ENCODE data around the gene CCN2.
"Not testable (repeated sequence)": the region's sequence is repeated elsewhere in the genome, so short reads cannot be mapped to it uniquely, and the experiment has no call there.

Gene CCN2

GRCh38 chr6:131908787-131909186, 42.4 kb downstream of the CCN2 start:
- DNase-seq = not testable (repeated sequence)

- not testable (repeated sequence) for DNase-seq
These were observed 47.4 kb downstream of the CCN2 start for GRCh38 chr6:131903734-131904133.

GRCh38 chr6:131901326-131901873, 49.8 kb downstream of the CCN2 start:
- DNase-seq = not testable (repeated sequence)

- DNase-seq = no peak
These were observed 50.9 kb downstream of the CCN2 start for GRCh38 chr6:131900231-131900630.

GRCh38 chr6:131898718-131899117, 52.5 kb downstream of the CCN2 start:
- DNase-seq = no peak
